AG04449 (cell line): ENCODE results near the gene ATP2B2.

Source experiments
- CTCF ChIA-PET: fragments of 350-600 bp; formaldehyde crosslinking; extraction: SDS; loops from one replicate; lab custom pipeline; 2021; ENCODE audit warnings: antibody characterized with exemption; lab: Yijun Ruan, JAX
- POLR2A ChIA-PET: fragments of 400-600, 350-600 bp; formaldehyde crosslinking; extraction: SDS; loops from one replicate; lab custom pipeline; 2020; ENCODE audit warnings: antibody characterized with exemption, inconsistent platforms; lab: Yijun Ruan, JAX
- DNase-seq: peaks from one replicate; pipeline ENCODE4 v3.0.0-alpha.2; 2010; ENCODE audit warnings: low read depth, low spot score
- H3K4me3 ChIP-seq: 2 replicates; pipeline ENCODE4 v1.5.1; 2011; ENCODE audit warnings: low read depth, mild to moderate bottlenecking, control low read depth, low read length
- TF ChIP-seq, protein P1 (sequence below): IDR thresholded peaks from one replicate; pipeline ENCODE4 v1.5.1; 2011; ENCODE audit warnings: mild to moderate bottlenecking, moderate library complexity, low read length, control low read depth, inconsistent platforms; ENCODE audit not compliant: insufficient read depth; ENCODE audit errors: missing control alignments

The ATP2B2 gene

DNA sequence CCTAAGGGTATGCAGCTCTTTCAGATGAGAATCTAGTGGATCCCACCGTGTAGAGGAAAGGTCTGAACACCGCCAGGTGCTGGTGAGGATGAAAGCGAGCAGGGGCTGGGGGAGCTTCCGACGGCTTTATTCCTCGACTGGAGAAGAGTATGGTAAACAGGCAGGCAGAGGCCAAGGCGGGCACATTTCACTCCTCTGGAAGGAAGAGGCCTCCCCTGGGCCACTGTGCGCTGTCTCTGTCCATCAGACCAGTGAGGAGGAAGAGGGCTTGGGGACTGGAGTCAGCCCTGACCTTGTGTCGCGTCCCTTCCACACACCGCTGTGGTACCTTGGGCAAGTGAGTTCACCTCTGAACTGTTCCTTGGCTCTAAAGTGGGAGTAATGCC is 216.8 kb downstream of the ATP2B2 start:
- no peak overlapping the region for H3K4me3 ChIP-seq
- CTCF ChIA-PET, result interaction anchor here (0.7 to 4.0 kb wide), 5 partner anchors 14 to 342 kb away, joined by 3 to 36 read pairs (median 5); no protein-coding TSS in a partner anchor
- TF ChIP-seq, protein P1, sequence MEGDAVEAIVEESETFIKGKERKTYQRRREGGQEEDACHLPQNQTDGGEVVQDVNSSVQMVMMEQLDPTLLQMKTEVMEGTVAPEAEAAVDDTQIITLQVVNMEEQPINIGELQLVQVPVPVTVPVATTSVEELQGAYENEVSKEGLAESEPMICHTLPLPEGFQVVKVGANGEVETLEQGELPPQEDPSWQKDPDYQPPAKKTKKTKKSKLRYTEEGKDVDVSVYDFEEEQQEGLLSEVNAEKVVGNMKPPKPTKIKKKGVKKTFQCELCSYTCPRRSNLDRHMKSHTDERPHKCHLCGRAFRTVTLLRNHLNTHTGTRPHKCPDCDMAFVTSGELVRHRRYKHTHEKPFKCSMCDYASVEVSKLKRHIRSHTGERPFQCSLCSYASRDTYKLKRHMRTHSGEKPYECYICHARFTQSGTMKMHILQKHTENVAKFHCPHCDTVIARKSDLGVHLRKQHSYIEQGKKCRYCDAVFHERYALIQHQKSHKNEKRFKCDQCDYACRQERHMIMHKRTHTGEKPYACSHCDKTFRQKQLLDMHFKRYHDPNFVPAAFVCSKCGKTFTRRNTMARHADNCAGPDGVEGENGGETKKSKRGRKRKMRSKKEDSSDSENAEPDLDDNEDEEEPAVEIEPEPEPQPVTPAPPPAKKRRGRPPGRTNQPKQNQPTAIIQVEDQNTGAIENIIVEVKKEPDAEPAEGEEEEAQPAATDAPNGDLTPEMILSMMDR, result no peak
- POLR2A ChIA-PET, result no interaction called here
- no peak for DNase-seq

DNA sequence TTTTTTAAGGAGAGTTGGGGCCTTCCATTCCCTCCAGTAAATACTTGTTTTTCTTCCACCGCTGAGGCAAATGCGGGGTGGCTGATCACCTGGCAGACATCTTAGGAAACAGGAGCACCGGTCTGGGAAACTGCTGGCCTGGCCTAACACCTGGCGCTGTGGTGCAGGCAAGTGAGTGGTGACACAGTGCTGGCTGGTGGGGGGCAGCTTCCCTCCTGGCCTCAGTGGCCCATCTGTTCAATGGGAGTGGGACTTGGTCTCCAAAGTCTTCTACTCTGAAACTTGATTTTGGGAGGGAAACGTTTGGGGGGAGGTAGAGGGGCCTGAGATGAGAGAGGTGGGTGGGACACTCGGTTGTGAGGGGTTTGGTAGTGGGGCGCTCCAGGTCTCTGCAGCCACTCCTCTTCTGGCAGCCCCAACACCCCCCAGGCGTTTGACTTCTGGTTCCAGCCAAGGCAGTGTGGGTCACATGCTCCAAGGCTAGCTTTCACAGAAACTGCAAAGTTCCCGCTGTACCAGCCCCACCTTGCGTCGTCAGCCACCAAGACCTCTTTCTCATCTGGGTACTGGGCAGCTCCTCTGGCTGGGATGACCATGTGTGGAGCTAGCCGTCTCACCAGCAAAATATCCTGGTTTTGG is 217.3 kb downstream of the ATP2B2 start:
- CTCF ChIA-PET, result interaction anchor here (0.7 to 4.0 kb wide), 11 partner anchors 13 to 353 kb away, joined by 3 to 36 read pairs (median 5); partner anchors contain the start of gene TATDN2
- TF ChIP-seq, protein P1, result no peak
- no peak for DNase-seq
- POLR2A ChIA-PET, result no interaction called here
- H3K4me3 ChIP-seq, result no peak overlapping the region

DNA sequence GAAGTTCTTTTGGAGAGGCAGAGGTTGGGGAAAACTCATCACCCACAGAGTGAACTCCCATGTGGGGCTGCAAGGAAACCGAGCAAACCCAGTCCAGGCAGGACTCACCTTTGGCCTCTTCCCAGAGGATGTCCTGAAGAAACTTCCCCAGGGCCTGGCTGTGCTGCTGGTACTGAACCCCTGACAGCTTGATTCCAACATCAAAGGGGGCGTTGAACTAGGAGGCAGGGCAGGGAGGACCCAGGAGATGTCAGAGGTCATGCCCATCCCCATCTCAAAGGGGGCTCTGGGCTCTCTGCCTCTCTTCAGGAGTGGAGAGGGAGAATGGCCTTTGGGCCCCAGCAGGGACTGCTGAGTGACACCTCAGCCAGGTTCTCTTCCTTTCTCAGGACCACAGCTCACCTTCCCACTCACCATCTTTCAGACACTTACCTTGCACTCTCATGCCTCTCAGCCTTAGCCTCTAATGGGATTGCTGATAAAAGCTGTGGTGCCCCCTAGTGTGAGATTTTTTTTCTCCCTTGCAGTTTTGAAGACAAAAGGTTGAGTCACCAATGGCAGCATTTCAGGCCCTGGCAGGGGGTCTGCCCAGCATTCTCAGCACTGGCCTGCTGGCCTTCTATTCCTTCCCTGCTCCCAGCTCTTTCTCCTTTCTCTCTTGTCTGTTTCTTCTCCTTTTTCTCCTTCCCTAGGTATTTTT is 218.6 kb downstream of the ATP2B2 start:
- CTCF ChIA-PET, result interaction anchor here (0.7 to 4.0 kb wide), 18 partner anchors 11 to 537 kb away, joined by 3 to 36 read pairs (median 4); partner anchors contain the start of genes OGG1, PRRT3 and TATDN2
- TF ChIP-seq, protein P1, result peak; percentile 51
- POLR2A ChIA-PET, result no interaction called here
- no peak overlapping the region for H3K4me3 ChIP-seq
- DNase-seq, result no peak

DNA sequence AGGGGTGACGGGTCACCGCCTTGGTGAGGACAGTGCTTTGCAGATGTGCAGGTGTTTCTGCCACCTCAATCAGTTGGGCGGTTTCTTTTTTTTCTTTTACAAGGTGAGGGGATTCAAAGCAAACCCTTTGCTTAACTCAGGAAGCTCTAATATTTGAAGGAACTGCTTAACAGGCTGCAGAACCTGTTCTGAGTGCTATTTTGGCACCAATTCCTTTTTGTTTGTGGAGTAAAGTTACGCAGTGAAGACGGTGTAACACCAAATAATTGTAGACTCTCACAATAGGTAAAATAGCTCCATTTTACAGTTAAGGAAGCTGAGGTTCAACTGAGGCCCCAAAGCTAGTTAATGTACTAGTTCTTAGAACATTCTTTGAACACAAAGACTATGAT is 219.3 kb downstream of the ATP2B2 start:
- H3K4me3 ChIP-seq, result no peak overlapping the region
- POLR2A ChIA-PET, result no interaction called here
- TF ChIP-seq, protein P1, result no peak
- DNase-seq, result no peak
- CTCF ChIA-PET, result interaction anchor here (0.7 to 4.0 kb wide), 14 partner anchors 11 to 536 kb away, joined by 3 to 36 read pairs (median 4); partner anchors contain the start of genes OGG1, PRRT3 and TATDN2

DNA sequence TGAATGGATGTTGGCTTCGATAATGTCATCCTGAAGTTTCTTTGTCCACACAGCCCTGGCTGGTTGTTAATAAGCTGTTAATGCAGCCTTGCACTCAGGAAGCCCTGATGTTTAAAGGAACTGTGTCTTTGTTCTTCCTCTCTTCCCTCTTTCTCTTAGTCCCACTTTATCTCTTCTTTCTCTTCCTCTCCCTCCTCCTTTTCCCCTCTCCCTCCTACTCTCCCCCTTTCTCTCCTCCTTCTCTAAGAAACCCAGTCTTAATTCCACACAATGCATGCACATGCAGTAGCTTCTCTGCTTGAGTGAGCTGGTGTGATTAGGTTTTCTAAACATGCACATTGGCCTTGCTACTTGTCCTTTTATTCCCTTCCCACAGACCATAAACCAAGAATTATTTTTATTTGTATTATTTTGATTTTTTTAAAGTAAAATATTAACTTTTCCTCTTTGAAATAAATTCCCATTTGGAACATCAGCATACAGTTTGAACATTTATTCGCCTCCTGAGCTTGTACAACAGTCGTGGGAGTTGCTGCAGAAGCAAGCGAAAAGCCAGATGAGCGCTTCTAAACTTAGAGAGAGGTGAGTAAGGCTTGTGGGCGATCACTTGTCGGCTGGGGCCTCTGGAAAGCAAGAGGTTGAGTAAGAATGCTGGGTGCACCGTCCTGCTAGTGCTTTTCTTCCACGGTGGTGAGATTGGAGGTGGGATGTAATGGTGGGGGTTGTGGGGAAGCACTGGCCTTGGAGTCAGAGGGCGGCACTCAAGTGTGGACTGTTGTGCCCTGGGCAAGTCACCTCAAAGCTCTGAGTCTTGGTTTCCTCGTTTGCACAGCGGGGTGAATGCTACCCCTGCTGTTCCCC is 219.9 kb downstream of the ATP2B2 start:
- no peak for DNase-seq
- TF ChIP-seq, protein P1, result no peak
- ChIA-PET POLR2A (no interaction called here), CTCF (interaction anchor here (0.7 to 4.0 kb wide), 10 partner anchors 10 to 536 kb away, joined by 3 to 36 read pairs (median 4); partner anchors contain the start of genes OGG1 and PRRT3)
- H3K4me3 ChIP-seq, result no peak overlapping the region
